GM19099 (cell line): ENCODE measurements around the gene SCGB1C1.

Experiments
- POLR2A ChIP-seq: IDR thresholded peaks from 3 replicates; pipeline ENCODE4 v1.6.1; 2011; ENCODE audit warnings: low read depth; ENCODE audit not compliant: insufficient read length; ENCODE audit errors: extremely low read depth

The SCGB1C1 gene

GRCh38 chr11:230431-230830 is 37.6 kb downstream of the SCGB1C1 start:
- TF ChIP-seq POLR2A, result no peak

GRCh38 chr11:232783-233565 is 40.1 kb downstream of the SCGB1C1 start:
- TF ChIP-seq POLR2A, result no peak

DNA sequence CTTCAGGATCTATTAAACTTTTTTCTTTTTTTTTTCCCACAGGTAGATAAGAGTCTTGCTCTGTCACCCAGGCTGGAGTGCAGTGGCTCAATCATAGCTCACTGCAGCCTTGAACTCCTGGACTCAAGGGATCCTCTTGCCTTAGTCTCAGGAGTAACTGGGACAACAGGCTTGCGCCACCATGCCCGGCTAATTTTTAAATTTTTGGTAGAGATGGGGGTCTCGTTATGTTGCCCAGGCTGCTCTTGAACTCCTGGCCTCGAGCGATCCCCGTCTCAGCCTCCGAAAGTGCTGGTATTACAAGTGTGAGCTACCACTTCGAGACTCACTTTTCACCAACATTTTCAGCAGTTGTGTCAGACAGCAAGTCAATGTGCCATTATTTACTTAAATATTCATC is 42.3 kb downstream of the SCGB1C1 start:
- no peak for TF ChIP-seq POLR2A

DNA sequence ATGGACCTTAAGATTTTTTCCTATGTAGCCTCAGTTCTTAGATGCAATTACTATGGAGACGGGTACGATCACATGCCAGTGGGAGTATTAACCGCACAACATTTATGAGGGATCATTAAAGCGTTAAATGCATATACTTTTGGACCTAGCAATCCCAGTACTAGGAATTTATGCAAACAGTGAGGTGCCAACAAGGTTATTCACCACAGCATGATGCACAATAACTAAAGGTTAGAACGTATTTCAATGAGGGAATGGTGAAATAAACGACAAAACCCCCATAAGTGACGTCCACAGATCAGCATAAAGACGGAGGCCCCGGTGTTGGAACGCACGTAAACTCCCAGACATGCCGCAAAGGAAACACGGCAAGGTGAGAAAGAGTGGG is 42.7 kb downstream of the SCGB1C1 start:
- no peak for TF ChIP-seq POLR2A

DNA sequence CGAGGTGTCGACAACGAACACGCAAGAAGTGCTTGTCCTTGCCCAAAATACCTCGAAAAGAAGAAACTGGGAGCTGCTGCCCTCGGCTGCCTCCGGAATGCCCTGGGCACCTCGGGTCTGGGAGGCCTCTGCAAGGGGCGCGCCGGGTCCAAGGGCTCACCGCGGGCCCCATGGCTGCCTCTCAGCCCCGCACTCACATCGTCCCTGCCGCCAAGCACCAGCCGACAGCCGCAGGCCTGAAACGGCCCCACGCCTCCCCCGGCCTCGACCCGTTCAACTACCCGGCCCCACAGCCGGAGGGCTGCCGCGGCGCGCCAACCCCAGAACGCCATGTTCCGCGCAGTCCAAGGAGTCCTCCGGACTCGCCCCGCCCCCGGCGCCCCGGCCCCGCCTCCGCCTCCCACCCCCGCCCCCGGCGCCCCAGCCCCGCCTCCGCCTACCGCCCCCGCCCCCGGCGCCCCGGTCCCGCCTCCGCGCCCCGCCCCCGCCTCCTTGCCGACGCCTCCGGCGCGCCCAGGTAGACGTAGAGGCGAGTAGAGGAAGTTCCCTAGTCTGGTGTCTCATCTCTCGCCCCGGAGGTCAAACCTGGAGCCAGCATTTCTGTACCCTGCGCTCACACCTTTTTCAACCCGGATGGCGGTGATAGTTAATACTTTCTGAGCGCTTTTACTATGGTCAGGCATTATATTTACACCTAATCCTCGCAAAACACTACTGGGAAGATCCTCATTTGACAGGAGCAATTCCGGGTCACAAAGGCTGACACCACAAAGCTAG is 43.3 kb downstream of the SCGB1C1 start, which contains the start of gene SIRT3:
TSS of gene SIRT3 (minus strand) at position 346 of the 777 bp plus-strand sequence. CDS start at position 332, 14 bp downstream.
- peak; percentile 80 for TF ChIP-seq POLR2A

- TF ChIP-seq POLR2A, result peak; percentile 76
Measured at GRCh38 chr11:236774-237767, 44.2 kb downstream of the SCGB1C1 start, which contains the start of gene PSMD13. PSMD13 (plus strand) TSS chr11:236976; CDS start chr11:237050, 74 bp downstream.

DNA sequence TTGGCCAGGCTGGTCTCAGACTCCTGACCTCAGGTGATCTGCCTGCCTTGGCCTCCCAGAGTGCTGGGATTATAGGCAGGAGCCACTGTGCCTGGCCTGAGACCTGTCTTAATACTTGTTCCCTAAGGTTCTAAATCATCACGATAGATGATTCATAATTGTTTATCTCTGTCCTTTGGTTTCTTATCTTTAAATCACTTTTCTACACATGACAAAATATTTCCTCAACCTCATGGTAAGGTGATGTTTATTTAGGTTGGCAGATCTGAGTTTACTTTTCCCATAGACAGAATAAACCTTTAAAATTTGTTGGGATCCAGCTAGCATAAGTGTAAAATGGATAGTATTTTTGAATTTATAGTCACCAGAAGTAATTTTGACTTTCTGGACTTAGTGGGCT is 47.4 kb downstream of the SCGB1C1 start:
- no peak for TF ChIP-seq POLR2A

GRCh38 chr11:241634-242033 is 48.8 kb downstream of the SCGB1C1 start:
- no peak for TF ChIP-seq POLR2A
